Mesodermal cell (in vitro differentiated cells): ENCODE results near the gene GUCY2D.

Source experiments
- H3K27ac ChIP-seq: 2 replicates; pipeline ENCODE4 v1.7.0; 2013; ENCODE audit warnings: mild to moderate bottlenecking, low read depth, low read length, moderate library complexity; ENCODE audit not compliant: severe bottlenecking
- H3K36me3 ChIP-seq: 2 replicates; pipeline ENCODE4 v1.7.1; 2013; ENCODE audit warnings: mild to moderate bottlenecking, low read length, moderate library complexity; ENCODE audit not compliant: control insufficient read depth, insufficient read depth
- H3K4me1 ChIP-seq: one replicate; pipeline ENCODE4 v1.7.1; 2013; ENCODE audit warnings: mild to moderate bottlenecking, low read length; ENCODE audit not compliant: insufficient read depth, control insufficient read depth, poor library complexity, severe bottlenecking
- H3K4me3 ChIP-seq: 2 replicates; pipeline ENCODE4 v1.7.0; 2013; ENCODE audit warnings: low read length, control low read depth, mild to moderate bottlenecking; ENCODE audit not compliant: insufficient read depth, poor library complexity, severe bottlenecking; ENCODE audit errors: extremely low read depth
- H3K9me3 ChIP-seq: 2 replicates; pipeline ENCODE4 v1.7.1; 2013; ENCODE audit warnings: mild to moderate bottlenecking, low read length, moderate library complexity; ENCODE audit not compliant: control insufficient read depth
- WGBS, 2 experiments: methylation state at CpG; one replicate each; pipeline ENCODE4 v1.1.5; 2013; ENCODE audit warnings: missing lambda C conversion rate in 2 of 2; ENCODE audit not compliant: insufficient coverage in 2 of 2; 5-methylcytosine and 5-hydroxymethylcytosine counted together

GUCY2D gene

GRCh38 chr17:7974638-7975131 lies 27.7 kb upstream of the GUCY2D start:
- no peaks in the 10 kb centered on the region for H3K36me3 ChIP-seq
- H3K9me3 ChIP-seq = peaks cover 11% of the 10 kb centered on the region
- H3K4me1 ChIP-seq = no peaks in the 10 kb centered on the region
- H3K4me3 ChIP-seq = no peak overlapping the region
- no peak overlapping the region for H3K27ac ChIP-seq

DNA sequence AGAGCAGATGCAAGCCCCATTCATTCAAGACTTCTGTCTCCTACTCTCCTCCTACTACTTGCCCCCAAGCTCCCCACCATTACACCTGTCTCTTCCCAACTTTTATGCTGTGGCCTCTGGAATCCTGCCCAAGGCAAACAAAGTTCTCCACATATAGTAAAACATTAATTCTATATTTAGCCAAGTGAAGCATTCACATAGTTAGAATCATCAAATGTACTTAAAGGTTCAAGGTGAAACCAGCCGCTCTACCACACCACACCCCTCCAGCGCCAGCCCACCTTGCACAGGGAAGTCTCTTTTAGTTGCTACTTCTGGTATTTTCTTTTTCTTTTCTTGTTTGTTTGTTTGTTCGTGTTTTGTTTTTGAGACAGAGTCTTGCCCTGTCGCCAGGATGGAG lies 25.4 kb upstream of the GUCY2D start:
- no peaks in the 10 kb centered on the region for H3K4me1 ChIP-seq
- WGBS, 2 experiments = 83 to 90% methylated on average over 1 to 3 of the region's 4 CpGs
- H3K9me3 ChIP-seq = peaks cover 11% of the 10 kb centered on the region
- H3K4me3 ChIP-seq = no peak overlapping the region
- no peak overlapping the region for H3K27ac ChIP-seq
- H3K36me3 ChIP-seq = no peaks in the 10 kb centered on the region

DNA sequence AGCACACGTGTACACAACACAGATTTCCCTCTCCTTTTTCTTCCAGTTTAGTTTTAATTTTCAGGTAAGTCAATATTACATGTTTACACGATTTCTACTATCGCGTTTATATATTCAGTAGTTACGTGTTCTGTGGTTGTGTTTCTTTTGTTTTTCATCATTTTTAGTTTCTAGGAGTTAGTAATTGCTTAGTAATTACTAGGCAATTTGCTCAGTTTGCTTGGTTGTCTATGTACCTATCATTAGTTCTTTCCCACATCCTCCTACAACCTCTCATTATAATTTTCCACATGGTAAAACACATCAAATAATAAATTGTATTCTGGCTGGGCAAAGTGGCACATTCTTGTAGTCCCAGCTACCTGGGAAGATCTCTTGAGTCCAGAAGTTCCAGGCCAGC lies 24.6 kb upstream of the GUCY2D start:
- no CpG with 5 or more reads among the region's 5 CpGs for WGBS, 2 experiments
- Histone ChIP-seq H3K9me3 (peaks cover 11% of the 10 kb centered on the region), H3K27ac (no peak overlapping the region)

GRCh38 chr17:7982173-7982572 lies 20.2 kb upstream of the GUCY2D start:
- Histone ChIP-seq H3K4me1 (peaks cover 3% of the 10 kb centered on the region), H3K36me3 (no peaks in the 10 kb centered on the region), H3K9me3 (no peaks in the 10 kb centered on the region), H3K4me3 (no peak overlapping the region), H3K27ac (no peak overlapping the region)
- WGBS, 2 experiments = 88 to 94% methylated on average over 5 of the region's 7 CpGs

More for the DNA sequence above, 24.6 kb upstream of the GUCY2D start:
- H3K4me3 ChIP-seq = no peak overlapping the region
- no peaks in the 10 kb centered on the region for H3K36me3 ChIP-seq
- peaks cover 3% of the 10 kb centered on the region for H3K4me1 ChIP-seq

DNA sequence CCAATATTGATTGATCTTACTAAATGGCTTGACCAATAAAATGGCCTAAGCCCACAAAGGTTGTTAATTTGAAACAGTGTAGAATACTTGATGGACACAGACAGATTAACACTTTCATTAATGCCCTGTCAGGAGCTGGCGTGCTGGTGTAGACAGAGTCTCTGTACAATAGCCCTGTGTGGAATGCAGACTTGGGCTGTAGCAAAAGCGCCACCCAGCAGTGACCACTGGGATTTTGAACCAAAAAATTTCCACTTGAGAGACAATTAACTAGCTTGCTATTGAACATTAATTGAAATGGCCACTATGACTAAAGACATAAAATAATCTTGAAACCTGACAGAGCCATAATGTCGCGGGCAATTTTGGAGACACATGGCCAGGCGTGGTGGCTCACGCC lies 19.7 kb upstream of the GUCY2D start:
- Histone ChIP-seq H3K36me3 (no peaks in the 10 kb centered on the region), H3K9me3 (no peaks in the 10 kb centered on the region), H3K4me1 (peaks cover 3% of the 10 kb centered on the region), H3K4me3 (no peak overlapping the region), H3K27ac (no peak overlapping the region)
- 78 to 85% methylated on average over 6 of the region's 6 CpGs for WGBS, 2 experiments

DNA sequence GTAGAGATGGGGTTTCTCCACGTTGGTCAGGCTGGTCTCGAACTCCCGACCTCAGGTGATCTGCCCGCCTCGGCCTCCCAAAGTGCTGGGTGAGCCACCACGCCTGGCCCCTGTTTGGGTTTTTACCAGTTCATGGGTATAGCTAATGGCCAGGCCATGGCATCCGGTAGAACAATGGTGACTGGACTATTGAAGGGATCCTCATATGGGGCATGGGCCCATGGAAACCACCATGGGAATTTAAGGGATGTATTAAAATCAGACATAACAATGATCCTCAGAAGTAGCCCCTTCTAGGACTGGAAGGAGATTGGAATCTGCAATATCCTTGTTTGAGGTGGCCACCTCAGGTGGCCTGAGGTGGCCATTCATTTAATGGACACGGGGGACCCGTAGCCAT lies 17.5 kb upstream of the GUCY2D start:
- Histone ChIP-seq H3K27ac (no peak overlapping the region), H3K36me3 (no peaks in the 10 kb centered on the region), H3K4me3 (no peak overlapping the region), H3K4me1 (peaks cover 3% of the 10 kb centered on the region), H3K9me3 (no peaks in the 10 kb centered on the region)
- 83 to 93% methylated on average over 8 of the region's 9 CpGs for WGBS, 2 experiments

DNA sequence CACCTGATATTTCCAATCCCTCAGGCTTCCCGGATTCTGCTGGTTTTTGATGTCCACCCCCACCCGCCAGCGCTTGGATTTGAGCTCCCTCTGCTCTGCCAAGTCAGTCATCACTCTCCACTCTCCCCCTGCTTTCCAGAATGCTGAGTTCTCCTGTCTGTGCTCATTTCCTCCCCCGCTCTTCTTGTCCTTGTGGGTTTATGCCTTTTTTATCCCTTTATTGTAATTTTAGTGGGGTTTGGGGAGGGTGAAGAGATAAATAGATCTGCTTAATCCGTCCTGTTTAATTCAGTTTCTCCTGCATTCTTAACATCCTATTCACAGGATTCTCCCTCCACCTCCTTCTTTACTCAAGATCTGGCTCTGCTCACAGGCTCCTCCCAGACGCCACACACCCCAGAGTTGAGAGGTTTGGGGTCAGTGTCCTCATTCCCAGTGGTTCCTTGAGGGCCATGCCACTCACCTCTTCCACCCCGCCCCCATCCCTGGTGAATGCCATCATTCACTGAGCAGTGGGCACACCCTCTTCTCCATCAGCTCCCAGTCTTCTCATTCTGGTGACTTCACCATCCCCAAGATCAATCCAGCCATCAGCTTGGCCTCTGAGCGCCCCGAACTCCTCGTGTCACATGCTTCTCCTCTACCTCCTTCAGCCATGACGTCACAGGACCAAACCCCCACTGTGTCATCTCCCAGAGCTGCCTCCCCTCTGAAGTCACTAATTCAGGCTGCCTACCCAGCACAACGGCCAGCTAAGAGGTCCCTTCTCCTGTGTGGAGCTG lies 15.1 kb upstream of the GUCY2D start:
- WGBS, 2 experiments = 82 to 83% methylated on average over 9 to 10 of the region's 12 CpGs
- Histone ChIP-seq H3K4me3 (no peak overlapping the region), H3K27ac (no peak overlapping the region)

DNA sequence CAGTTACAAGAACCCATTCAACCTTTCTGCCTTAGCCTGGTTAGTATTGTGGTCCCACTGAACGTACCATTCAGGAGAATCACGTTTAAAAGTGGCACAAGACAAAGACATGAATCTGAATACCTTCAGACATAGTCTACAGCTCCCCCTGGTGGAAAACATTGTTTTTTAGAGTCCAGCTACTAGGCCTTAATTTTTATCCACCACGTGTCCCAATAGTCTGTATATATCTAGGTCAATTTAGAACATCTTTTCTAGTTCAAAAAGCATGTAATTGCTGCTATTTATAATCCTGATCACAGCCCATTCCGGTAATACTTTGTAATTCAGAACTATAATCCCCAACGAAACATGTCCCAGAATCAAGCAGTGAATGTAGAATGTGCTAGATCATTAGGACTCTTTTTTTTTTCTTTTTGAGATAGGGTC lies 13.7 kb upstream of the GUCY2D start:
- no peaks in the 10 kb centered on the region for H3K4me1 ChIP-seq
- no peaks in the 10 kb centered on the region for H3K9me3 ChIP-seq
- H3K36me3 ChIP-seq = no peaks in the 10 kb centered on the region
- no peak overlapping the region for H3K27ac ChIP-seq
- 37 to 52% methylated on average over 3 to 4 of the region's 5 CpGs for WGBS, 2 experiments
- H3K4me3 ChIP-seq = no peak overlapping the region

More for the DNA sequence above, 15.1 kb upstream of the GUCY2D start:
- no peaks in the 10 kb centered on the region for H3K9me3 ChIP-seq
- no peaks in the 10 kb centered on the region for H3K36me3 ChIP-seq
- peaks cover 3% of the 10 kb centered on the region for H3K4me1 ChIP-seq

GRCh38 chr17:7989781-7990655 lies 12.4 kb upstream of the GUCY2D start:
- Histone ChIP-seq H3K9me3 (no peaks in the 10 kb centered on the region), H3K4me1 (no peaks in the 10 kb centered on the region), H3K4me3 (peak overlapping the region; percentile 43), H3K36me3 (no peaks in the 10 kb centered on the region), H3K27ac (no peak overlapping the region)
- 19 to 20% methylated on average over 43 to 47 of the region's 59 CpGs for WGBS, 2 experiments

- H3K36me3 ChIP-seq = no peaks in the 10 kb centered on the region
- H3K9me3 ChIP-seq = no peaks in the 10 kb centered on the region
- H3K4me1 ChIP-seq = no peaks in the 10 kb centered on the region
- no peak overlapping the region for H3K27ac ChIP-seq
- 100% methylated on average over 1 to 2 of the region's 2 CpGs for WGBS, 2 experiments
- no peak overlapping the region for H3K4me3 ChIP-seq
Measured at GRCh38 chr17:7992516-7992915, 9.9 kb upstream of the GUCY2D start.
